Activated CD4-positive, CD25-positive, alpha-beta regulatory T cell treated with anti-CD3 and anti-CD28 coated beads, Interleukin-2, amount 50 U/mL, for 16 hours (primary cell): ENCODE data around the gene NUDT16.
A peak's percentile ranks its signal among the peaks of the same experiment; 100 is the strongest.
"Not testable (repeated sequence)": the region's sequence is repeated elsewhere in the genome, so short reads cannot be mapped to it uniquely, and the experiment has no call there.

Source experiments
- DNase-seq: peaks from one replicate; pipeline ENCODE4 v3.0.0-alpha.2; 2020; ENCODE audit warnings: low read depth, low spot score

Gene NUDT16

GRCh38 chr3:131381445-131382291, at the start of gene NUDT16:
Gene NUDT16, plus strand, starts transcription at chr3:131381774. Its CDS starts 31 bp downstream, at chr3:131381805.
- DNase-seq = peak; percentile 93

DNA sequence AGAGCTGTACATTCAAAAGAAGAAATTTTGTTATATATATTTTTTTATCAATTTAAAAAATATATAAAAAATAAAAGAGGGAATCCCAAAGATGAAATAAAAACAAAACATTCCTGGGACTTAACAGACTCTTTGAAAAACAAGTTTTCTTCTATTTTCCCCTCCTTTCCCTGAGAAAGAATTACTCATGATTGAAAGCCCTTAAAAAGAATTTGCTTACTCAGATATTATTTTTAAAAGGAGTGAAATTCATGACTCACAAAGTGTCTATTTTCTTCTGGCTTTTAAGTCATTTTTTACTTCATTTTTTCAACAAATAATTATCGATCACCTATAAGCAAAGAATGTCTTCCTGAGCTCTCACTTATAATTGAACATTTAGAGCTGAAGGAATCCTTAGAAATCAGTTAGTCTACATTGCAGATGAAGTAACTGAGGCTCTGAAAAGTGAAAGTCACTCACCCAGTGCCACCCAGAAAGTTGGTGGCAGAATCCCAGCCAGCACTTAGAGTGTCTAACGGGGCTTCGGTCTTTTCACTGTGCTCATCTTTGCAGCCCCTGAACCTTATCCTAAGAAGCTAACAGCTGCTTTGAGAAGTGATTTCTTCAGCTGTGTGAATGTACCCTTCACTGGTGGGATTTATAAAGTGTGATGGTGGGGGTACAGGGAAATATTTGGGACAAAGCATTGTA, 42.5 kb upstream of the NUDT16 start:
- DNase-seq = no peak

- no peak for DNase-seq
Measured at GRCh38 chr3:131341761-131342160, 39.8 kb upstream of the NUDT16 start.

- DNase-seq = no peak
Measured at GRCh38 chr3:131348911-131349310, 32.7 kb upstream of the NUDT16 start.

DNA sequence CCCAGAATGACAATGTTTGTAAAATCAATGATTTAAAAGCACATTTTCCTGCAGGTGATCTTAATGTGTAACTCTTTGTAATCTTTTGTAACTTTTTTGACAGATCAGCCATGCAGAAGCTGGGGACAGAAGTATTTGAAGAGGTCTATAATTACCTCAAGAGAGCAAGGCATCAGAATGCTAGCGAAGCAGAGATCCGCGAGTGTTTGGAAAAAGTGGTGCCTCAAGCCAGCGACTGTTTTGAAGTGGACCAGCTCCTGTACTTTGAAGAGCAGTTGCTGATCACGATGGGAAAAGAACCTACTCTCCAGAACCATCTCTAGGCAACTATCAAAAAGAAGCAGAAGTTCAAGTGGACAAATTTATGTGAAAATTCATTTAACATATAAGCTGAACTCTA, 32.1 kb upstream of the NUDT16 start:
- no peak for DNase-seq

GRCh38 chr3:131349946-131350347, 31.6 kb upstream of the NUDT16 start:
- no peak for DNase-seq

- no peak for DNase-seq
Measured at GRCh38 chr3:131350506-131350905, 31.1 kb upstream of the NUDT16 start.

DNA sequence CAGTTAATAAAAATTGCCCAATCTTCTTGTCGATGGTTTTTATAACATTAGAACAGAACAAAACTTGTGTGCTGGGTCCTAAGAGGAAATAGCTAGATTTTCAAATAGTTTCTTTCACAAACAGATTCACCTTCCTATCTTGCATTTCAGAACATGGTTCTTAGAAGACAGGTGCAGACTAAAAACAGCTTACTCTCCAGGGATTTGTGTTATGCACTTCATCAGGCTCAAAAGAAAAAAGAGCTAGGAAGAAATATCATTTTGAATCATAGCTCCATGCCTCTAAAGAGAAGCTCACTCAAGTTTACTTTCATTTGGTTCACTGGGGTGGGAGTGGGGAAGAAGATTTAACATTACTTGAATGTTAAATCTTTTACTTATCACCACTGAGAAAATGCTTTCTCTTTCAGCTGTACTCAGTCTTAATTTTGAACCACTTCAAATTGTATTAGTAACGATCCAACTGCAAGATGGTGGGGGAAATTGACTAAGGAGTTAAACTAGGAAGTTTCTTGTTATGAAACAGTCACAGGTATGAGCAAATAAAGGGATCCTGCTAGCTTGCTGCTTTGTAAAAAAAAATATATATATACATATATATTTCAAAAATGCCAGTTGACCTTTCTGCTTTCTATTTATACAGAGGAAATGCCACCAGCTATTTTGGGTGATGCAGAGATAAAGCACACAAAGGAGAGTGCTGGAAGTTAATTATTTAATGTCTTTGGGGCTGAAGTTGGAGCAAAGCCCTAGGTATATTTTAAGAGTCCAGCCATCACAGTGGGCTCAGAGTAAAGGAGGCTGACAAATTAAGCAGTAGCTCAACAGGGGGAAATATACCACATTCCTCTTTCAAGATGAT, 28.3 kb upstream of the NUDT16 start:
- no peak for DNase-seq

- no peak for DNase-seq
Measured at GRCh38 chr3:131353986-131354385, 27.6 kb upstream of the NUDT16 start.

DNA sequence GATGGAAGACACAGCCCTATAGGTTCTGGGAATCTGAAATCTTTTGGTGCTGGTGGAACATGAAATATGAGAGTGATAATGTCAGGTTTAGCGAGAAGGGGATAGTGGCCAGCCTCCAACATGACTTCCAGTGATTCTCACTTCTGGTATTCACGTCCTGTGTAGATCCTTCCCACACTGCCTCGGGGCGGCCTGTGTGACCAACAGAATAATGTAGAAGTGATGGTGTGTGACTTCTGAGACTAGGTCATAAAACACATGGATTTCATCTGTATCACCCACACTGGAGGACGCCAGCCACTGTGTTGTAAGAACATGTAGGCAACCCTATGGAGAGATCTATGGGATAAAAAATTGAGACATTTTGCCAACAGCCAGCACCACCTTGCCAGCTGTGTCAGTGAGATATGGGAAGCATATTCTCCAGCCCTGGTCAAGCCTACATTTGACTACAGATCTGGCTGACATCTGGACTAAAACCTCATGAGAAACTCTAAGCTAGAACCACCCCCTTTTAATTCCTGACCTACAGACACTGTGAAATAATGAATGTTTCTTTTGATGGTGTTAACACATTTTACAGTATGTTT, 25.5 kb upstream of the NUDT16 start:
- no peak for DNase-seq

- no peak for DNase-seq
Measured at GRCh38 chr3:131357275-131357674, 24.3 kb upstream of the NUDT16 start.

- DNase-seq = no peak
Measured at GRCh38 chr3:131360191-131360755, 21.3 kb upstream of the NUDT16 start.

GRCh38 chr3:131361066-131361463, 20.5 kb upstream of the NUDT16 start:
- DNase-seq = not testable (repeated sequence)

- DNase-seq = no peak
Measured at GRCh38 chr3:131361464-131362421, 19.8 kb upstream of the NUDT16 start.

DNA sequence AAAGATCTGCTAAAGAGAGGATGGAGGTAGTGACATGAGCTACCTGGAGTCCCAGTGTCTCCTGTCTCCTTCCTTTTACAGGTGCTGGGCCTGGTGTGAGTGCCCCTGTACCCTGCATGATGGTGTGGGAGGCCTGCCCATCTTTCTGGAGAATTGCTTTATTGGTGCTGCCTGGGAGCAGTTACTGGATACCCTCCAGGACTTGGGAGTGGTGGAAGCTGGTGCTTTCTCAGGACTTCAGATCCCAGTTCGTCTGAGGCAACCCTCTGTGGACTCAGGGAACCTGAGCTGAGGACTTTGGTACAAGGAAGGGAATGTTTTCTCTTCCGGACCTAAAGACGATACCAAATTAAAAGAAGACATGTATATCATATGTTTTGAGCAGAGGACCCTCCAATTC, 18.3 kb upstream of the NUDT16 start:
- no peak for DNase-seq

GRCh38 chr3:131370935-131371687, 10.5 kb upstream of the NUDT16 start:
- DNase-seq = no peak

GRCh38 chr3:131371688-131372066, 9.9 kb upstream of the NUDT16 start:
- no peak for DNase-seq

DNA sequence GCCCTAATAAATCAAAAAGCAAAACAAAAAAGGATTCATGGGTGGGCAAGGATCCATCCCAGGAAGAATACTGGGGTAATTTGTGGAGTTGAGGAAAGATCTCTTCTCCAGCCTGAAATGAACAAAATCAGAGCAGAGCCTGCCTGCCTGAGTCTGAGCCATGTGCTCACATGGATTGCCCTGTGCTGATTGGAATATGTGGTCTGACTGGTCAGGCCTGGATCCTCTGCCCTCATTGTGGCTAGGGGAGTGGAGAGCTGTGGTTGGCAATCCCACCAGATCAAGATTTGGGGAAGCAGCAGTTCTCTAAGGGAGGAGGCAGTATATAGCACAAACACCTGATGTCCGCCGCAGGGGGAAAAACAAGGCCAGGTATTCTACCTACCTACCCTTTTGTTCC, 6.8 kb upstream of the NUDT16 start:
- DNase-seq = no peak

DNA sequence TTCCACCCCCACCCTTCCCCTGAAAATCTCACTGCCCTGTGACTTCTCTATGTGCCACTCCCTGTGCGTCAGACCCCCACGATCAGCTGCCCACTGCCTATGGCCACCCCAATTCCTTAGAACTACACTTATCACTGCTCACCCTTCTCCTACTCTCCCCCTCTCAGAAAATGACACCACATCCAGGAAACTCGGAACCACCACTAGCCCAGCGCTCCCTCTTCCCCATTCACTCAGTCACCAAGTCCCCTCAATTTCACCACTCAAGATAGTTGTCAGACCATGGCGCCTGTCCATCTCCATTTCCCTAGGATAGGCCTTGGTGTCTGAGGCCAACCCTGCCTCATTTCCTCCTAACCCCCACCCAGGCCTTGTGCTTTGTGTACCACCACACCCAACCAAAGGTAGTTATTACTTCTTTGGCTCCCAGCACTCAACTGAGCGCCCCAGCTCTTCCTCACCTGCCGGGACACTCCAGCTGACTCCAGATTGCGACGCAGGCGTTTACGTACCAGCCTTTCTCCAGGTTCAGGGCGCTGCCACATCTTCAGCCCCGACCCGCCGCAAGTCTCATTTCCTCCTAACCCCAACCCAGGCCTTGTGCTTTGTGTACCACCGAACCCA, 641 bp upstream of the NUDT16 start:
- DNase-seq = not testable (repeated sequence)
